GDM1 (cell line): ENCODE results near the gene TTL.

ENCODE experiments used
- DNase-seq: peaks from one replicate; lab custom pipeline; 2025; lab: John Stamatoyannopoulos, UW

The TTL gene

DNA sequence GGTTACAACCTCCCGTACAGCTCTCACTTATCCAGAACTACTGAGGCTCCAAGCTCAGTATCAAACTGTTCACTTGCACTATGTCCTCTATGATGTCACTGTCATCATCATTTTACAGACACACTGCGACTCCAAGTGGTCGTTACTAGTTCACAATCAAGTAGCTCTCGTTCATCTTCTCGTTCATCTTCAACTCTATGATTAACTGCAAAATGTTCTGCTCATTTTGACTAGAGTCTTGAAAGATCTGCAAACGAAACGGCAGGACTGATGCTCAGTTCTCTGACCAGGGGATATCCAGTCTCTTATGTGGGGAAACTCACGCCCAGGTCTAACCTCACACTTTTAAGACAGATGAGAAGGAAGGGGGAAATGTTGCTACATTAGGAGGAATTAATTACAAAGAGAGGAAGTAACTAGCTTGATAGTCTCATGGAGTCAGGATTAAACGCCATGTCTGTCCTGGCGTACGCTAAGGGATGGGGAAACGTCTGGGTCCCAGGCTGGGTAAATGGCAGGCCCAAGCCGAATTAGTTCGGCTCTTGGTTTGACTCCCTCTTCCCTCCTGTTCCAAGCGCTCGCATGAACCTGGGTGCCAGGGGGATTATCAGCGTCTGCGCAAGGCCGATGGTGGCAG, 101.7 kb downstream of the TTL start:
- no peak for DNase-seq

- peak; percentile 82 for DNase-seq
These were observed 102.4 kb downstream of the TTL start, which contains the start of gene CHCHD5 for GRCh38 chr2:112584134-112584890. Gene CHCHD5, plus strand, starts transcription at chr2:112584609. Its CDS starts 39 bp downstream, at chr2:112584648.

- DNase-seq = no peak
These were observed 102.9 kb downstream of the TTL start for GRCh38 chr2:112584891-112585250.

GRCh38 chr2:112585400-112585799, 103.4 kb downstream of the TTL start:
- no peak for DNase-seq

- DNase-seq = no peak
These were observed 104.0 kb downstream of the TTL start for GRCh38 chr2:112585873-112586464.

DNA sequence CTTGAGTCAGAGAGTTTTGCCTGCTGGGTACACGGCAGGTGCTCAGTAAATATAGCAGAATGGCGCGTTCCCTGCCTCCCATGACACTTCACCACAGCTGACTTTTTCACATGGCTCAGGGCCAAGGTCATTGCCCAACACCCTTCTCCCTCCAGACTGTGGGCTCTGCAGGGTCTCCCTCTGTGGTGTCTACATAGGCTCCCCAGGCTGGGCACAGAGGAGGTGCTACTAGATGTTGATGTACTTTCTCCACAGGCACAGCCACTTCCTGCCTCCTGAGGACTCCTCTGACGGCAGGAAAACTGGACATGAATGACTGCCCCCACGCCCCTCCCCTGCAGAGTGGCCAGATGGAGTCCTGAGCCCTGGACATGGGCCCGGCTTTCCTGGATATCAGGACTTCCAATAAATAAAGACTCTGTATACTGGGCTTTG, 106.7 kb downstream of the TTL start:
- DNase-seq = no peak
